ENCODE results near the gene MS4A3. TPM values are rescaled to one million over a fixed set of nuclear protein-coding genes. Genes with fewer than 3 reads are reported as not detected.
"Not testable (repeated sequence)": the region's sequence is repeated elsewhere in the genome, so short reads cannot be mapped to it uniquely, and the experiment has no call there.

The MS4A3 gene
- total RNA-seq (0.79 TPM), polyA plus RNA-seq (not detected)

GRCh38 chr11:60056349-60056969, at the start of gene MS4A3:
Gene MS4A3 (plus strand): TSS chr11:60056665. CDS start chr11:60061161, 4,496 bp downstream.
- Histone ChIP-seq H3K27ac (ENCODE audit: insufficient read depth, low read length, poor library complexity, severe bottlenecking) (no peak within 1 kb of the TSS), H3K9me3 (ENCODE audit: control insufficient read depth in 2 of 2, low read length in 2 of 2) (no peaks in the 10 kb centered on the region), H3K36me3 (ENCODE audit: control insufficient read depth, insufficient read depth, low read length) (no peaks in the 10 kb centered on the region), H3K4me3 (ENCODE audit: low read depth, low read length) (no peak within 1 kb of the TSS), H3K4me1 (ENCODE audit: control insufficient read depth, insufficient read depth, low read length, poor library complexity, severe bottlenecking) (no peaks in the 10 kb centered on the region), H3K27me3 (ENCODE audit: control insufficient read depth, insufficient read depth, low read length) (no peaks in the 10 kb centered on the region)
- no peak for ATAC-seq (ENCODE audit: low read depth in 2 of 2)
- no peaks in the 10 kb centered on the region for H3K4me1 Mint-ChIP-seq
- H3K4me3 Mint-ChIP-seq: no peak within 1 kb of the TSS
- no peak within 1 kb of the TSS for H3K27ac Mint-ChIP-seq
- H3K36me3 Mint-ChIP-seq: no peaks in the 10 kb centered on the region
- no peak for DNase-seq
- H3K27me3 Mint-ChIP-seq: no peaks in the 10 kb centered on the region
- H3K9me3 Mint-ChIP-seq: peaks cover 0 to 6% (median 0%) of the 10 kb centered on the region in 7 donors

GRCh38 chr11:60016881-60017280, 39.6 kb upstream of the MS4A3 start, which contains the start of gene OOSP4B:
Gene OOSP4B (plus strand): TSS chr11:60017181.
- Mint-ChIP-seq H3K27me3 (no peaks in the 10 kb centered on the region), H3K36me3 (no peaks in the 10 kb centered on the region), H3K4me3 (no peak within 1 kb of the TSS), H3K4me1 (no peaks in the 10 kb centered on the region), H3K27ac (no peak within 1 kb of the TSS), H3K9me3 (peaks cover 0 to 2% (median 0%) of the 10 kb centered on the region in 7 donors)
- Histone ChIP-seq H3K4me3 (ENCODE audit: low read depth, low read length) (no peak within 1 kb of the TSS), H3K9me3 (ENCODE audit: control insufficient read depth in 2 of 2, low read length in 2 of 2) (no peaks in the 10 kb centered on the region), H3K27me3 (ENCODE audit: control insufficient read depth, insufficient read depth, low read length) (no peaks in the 10 kb centered on the region), H3K36me3 (ENCODE audit: control insufficient read depth, insufficient read depth, low read length) (no peaks in the 10 kb centered on the region), H3K4me1 (ENCODE audit: control insufficient read depth, insufficient read depth, low read length, poor library complexity, severe bottlenecking) (no peaks in the 10 kb centered on the region), H3K27ac (ENCODE audit: insufficient read depth, low read length, poor library complexity, severe bottlenecking) (no peak within 1 kb of the TSS)
- DNase-seq (no peak), ATAC-seq (ENCODE audit: low read depth in 2 of 2) (no peak)

GRCh38 chr11:60018058-60018457, 38.4 kb upstream of the MS4A3 start:
- ATAC-seq (ENCODE audit: low read depth in 2 of 2) (no peak), DNase-seq (no peak)
- no peak overlapping the region for H3K4me3 Mint-ChIP-seq
- Histone ChIP-seq H3K4me1 (ENCODE audit: control insufficient read depth, insufficient read depth, low read length, poor library complexity, severe bottlenecking) (no peaks in the 10 kb centered on the region), H3K36me3 (ENCODE audit: control insufficient read depth, insufficient read depth, low read length) (no peaks in the 10 kb centered on the region), H3K27ac (ENCODE audit: insufficient read depth, low read length, poor library complexity, severe bottlenecking) (no peak overlapping the region), H3K9me3 (ENCODE audit: control insufficient read depth in 2 of 2, low read length in 2 of 2) (no peaks in the 10 kb centered on the region), H3K4me3 (ENCODE audit: low read depth, low read length) (no peak overlapping the region), H3K27me3 (ENCODE audit: control insufficient read depth, insufficient read depth, low read length) (no peaks in the 10 kb centered on the region)
- H3K27me3 Mint-ChIP-seq: no peaks in the 10 kb centered on the region
- no peak overlapping the region for H3K27ac Mint-ChIP-seq
- peaks cover 0 to 2% (median 0%) of the 10 kb centered on the region in 7 donors for H3K9me3 Mint-ChIP-seq
- H3K4me1 Mint-ChIP-seq: no peaks in the 10 kb centered on the region
- no peaks in the 10 kb centered on the region for H3K36me3 Mint-ChIP-seq

GRCh38 chr11:60020376-60020775, 36.1 kb upstream of the MS4A3 start:
- not testable (repeated sequence) for H3K27ac ChIP-seq (ENCODE audit: insufficient read depth, low read length, poor library complexity, severe bottlenecking); DNase-seq; H3K9me3 Mint-ChIP-seq; H3K9me3 ChIP-seq (ENCODE audit: control insufficient read depth in 2 of 2, low read length in 2 of 2); H3K4me1 Mint-ChIP-seq; ATAC-seq (ENCODE audit: low read depth in 2 of 2); H3K27me3 Mint-ChIP-seq; H3K4me1 ChIP-seq (ENCODE audit: control insufficient read depth, insufficient read depth, low read length, poor library complexity, severe bottlenecking); H3K27me3 ChIP-seq (ENCODE audit: control insufficient read depth, insufficient read depth, low read length); H3K4me3 ChIP-seq (ENCODE audit: low read depth, low read length); H3K27ac Mint-ChIP-seq; H3K36me3 Mint-ChIP-seq; H3K36me3 ChIP-seq (ENCODE audit: control insufficient read depth, insufficient read depth, low read length); H3K4me3 Mint-ChIP-seq

- Histone ChIP-seq H3K9me3 (ENCODE audit: control insufficient read depth in 2 of 2, low read length in 2 of 2) (no peaks in the 10 kb centered on the region), H3K27me3 (ENCODE audit: control insufficient read depth, insufficient read depth, low read length) (no peaks in the 10 kb centered on the region), H3K4me1 (ENCODE audit: control insufficient read depth, insufficient read depth, low read length, poor library complexity, severe bottlenecking) (no peaks in the 10 kb centered on the region), H3K27ac (ENCODE audit: insufficient read depth, low read length, poor library complexity, severe bottlenecking) (no peak overlapping the region), H3K4me3 (ENCODE audit: low read depth, low read length) (no peak overlapping the region), H3K36me3 (ENCODE audit: control insufficient read depth, insufficient read depth, low read length) (no peaks in the 10 kb centered on the region)
- no peak for DNase-seq
- no peak overlapping the region for H3K4me3 Mint-ChIP-seq
- no peaks in the 10 kb centered on the region for H3K9me3 Mint-ChIP-seq
- H3K36me3 Mint-ChIP-seq: no peaks in the 10 kb centered on the region
- no peak overlapping the region for H3K27ac Mint-ChIP-seq
- peaks cover 8% of the 10 kb centered on the region for H3K27me3 Mint-ChIP-seq
- no peaks in the 10 kb centered on the region for H3K4me1 Mint-ChIP-seq
- no peak for ATAC-seq (ENCODE audit: low read depth in 2 of 2)
Measured at GRCh38 chr11:60029015-60029632, 27.3 kb upstream of the MS4A3 start.

- no peak within 1 kb of the TSS for H3K27ac Mint-ChIP-seq
- no peaks in the 10 kb centered on the region for H3K4me1 Mint-ChIP-seq
- H3K27me3 Mint-ChIP-seq: no peaks in the 10 kb centered on the region
- Histone ChIP-seq H3K4me3 (ENCODE audit: low read depth, low read length) (no peak within 1 kb of the TSS), H3K4me1 (ENCODE audit: control insufficient read depth, insufficient read depth, low read length, poor library complexity, severe bottlenecking) (no peaks in the 10 kb centered on the region), H3K36me3 (ENCODE audit: control insufficient read depth, insufficient read depth, low read length) (no peaks in the 10 kb centered on the region), H3K9me3 (ENCODE audit: control insufficient read depth in 2 of 2, low read length in 2 of 2) (no peaks in the 10 kb centered on the region), H3K27ac (ENCODE audit: insufficient read depth, low read length, poor library complexity, severe bottlenecking) (no peak within 1 kb of the TSS), H3K27me3 (ENCODE audit: control insufficient read depth, insufficient read depth, low read length) (peaks cover 4% of the 10 kb centered on the region)
- DNase-seq (no peak), ATAC-seq (ENCODE audit: low read depth in 2 of 2) (no peak)
- no peaks in the 10 kb centered on the region for H3K36me3 Mint-ChIP-seq
- no peak within 1 kb of the TSS for H3K4me3 Mint-ChIP-seq
- H3K9me3 Mint-ChIP-seq: peaks cover 0 to 2% (median 0%) of the 10 kb centered on the region in 7 donors
Measured at GRCh38 chr11:60040109-60040508, 16.4 kb upstream of the MS4A3 start, which contains the start of gene OOSP2. Gene OOSP2 (plus strand): TSS chr11:60040409. CDS start chr11:60040460, 51 bp downstream.

GRCh38 chr11:60050422-60050821, 6.0 kb upstream of the MS4A3 start:
- DNase-seq; H3K36me3 ChIP-seq (ENCODE audit: control insufficient read depth, insufficient read depth, low read length); H3K4me3 Mint-ChIP-seq; H3K4me1 Mint-ChIP-seq; H3K4me3 ChIP-seq (ENCODE audit: low read depth, low read length); H3K27ac Mint-ChIP-seq; H3K9me3 ChIP-seq (ENCODE audit: control insufficient read depth in 2 of 2, low read length in 2 of 2); H3K27me3 Mint-ChIP-seq; H3K27ac ChIP-seq (ENCODE audit: insufficient read depth, low read length, poor library complexity, severe bottlenecking); H3K27me3 ChIP-seq (ENCODE audit: control insufficient read depth, insufficient read depth, low read length); H3K36me3 Mint-ChIP-seq; ATAC-seq (ENCODE audit: low read depth in 2 of 2); H3K4me1 ChIP-seq (ENCODE audit: control insufficient read depth, insufficient read depth, low read length, poor library complexity, severe bottlenecking); H3K9me3 Mint-ChIP-seq: not testable (repeated sequence)

- not testable (repeated sequence) for H3K36me3 ChIP-seq (ENCODE audit: control insufficient read depth, insufficient read depth, low read length); H3K27ac Mint-ChIP-seq; H3K27me3 ChIP-seq (ENCODE audit: control insufficient read depth, insufficient read depth, low read length); H3K4me3 ChIP-seq (ENCODE audit: low read depth, low read length); H3K4me3 Mint-ChIP-seq; H3K9me3 Mint-ChIP-seq; ATAC-seq (ENCODE audit: low read depth in 2 of 2); H3K27me3 Mint-ChIP-seq; H3K4me1 Mint-ChIP-seq; H3K4me1 ChIP-seq (ENCODE audit: control insufficient read depth, insufficient read depth, low read length, poor library complexity, severe bottlenecking); H3K36me3 Mint-ChIP-seq; H3K27ac ChIP-seq (ENCODE audit: insufficient read depth, low read length, poor library complexity, severe bottlenecking); DNase-seq; H3K9me3 ChIP-seq (ENCODE audit: control insufficient read depth in 2 of 2, low read length in 2 of 2)
Measured at GRCh38 chr11:60050839-60051238, 5.6 kb upstream of the MS4A3 start.
